SH-SY5Y (cell line): ENCODE measurements around the gene TSR2.

ENCODE experiments used
- GATA2 ChIP-seq: IDR thresholded peaks from 2 replicates; pipeline ENCODE4 v1.6.1; 2011; ENCODE audit warnings: mild to moderate bottlenecking, low read depth, low read length
- GATA3 ChIP-seq: IDR thresholded peaks from 2 replicates; pipeline ENCODE4 v1.6.1; 2011; ENCODE audit warnings: low read depth, mild to moderate bottlenecking, low read length, moderate library complexity

DNA sequence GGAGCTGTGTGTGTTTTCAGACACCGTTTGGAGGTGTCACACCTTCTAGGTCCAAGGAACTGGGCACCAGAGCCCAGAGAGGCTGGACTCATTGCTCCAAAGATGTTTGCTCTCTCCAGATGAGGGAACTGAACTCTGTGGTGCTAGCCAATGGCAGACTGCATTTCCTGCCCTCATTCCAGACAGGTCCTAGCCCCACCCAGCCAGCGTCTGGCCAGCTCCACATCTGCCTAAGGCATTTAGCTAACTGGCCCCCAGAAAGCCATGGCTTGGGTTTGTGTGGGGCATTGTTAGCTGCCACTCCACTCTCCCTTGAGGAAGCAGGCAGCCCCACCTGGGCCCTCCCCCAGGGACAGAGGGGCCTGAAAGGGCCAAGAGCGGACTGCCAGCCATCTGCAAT, 44.5 kb downstream of the TSR2 start:
- TF ChIP-seq GATA3 = no peak
- TF ChIP-seq GATA2 = no peak
